Spleen (tissue), 11 donors: ENCODE data around the gene GRID2IP. TPM values are rescaled to one million over a fixed set of nuclear protein-coding genes. Genes with fewer than 3 reads are reported as not detected.

Experiments used
- DNase-seq: peaks from one replicate; pipeline ENCODE4 v3.0.0-alpha.2; 2020
- H3K27ac ChIP-seq, 8 donors: fragments of 200-600 bp; sonication (generic) in 7 of 8; 1 replicate in 4 of 8; 2 replicates in 4 of 8; pipeline versions ENCODE4 v1.5.0 to v1.8.0; 2016 to 2021; ENCODE audit warnings: inconsistent platforms in 4 of 8, mild to moderate bottlenecking in 4 of 8, moderate library complexity in 1 of 8
- H3K27me3 ChIP-seq, 7 donors: fragments of 200-600 bp; sonication (generic) in 6 of 7; replicated peaks in 1 of 7; 1 replicate in 4 of 7; 2 replicates in 3 of 7; pipeline versions ENCODE4 v1.5.0 to v1.8.0; 2016 to 2021; ENCODE audit warnings: inconsistent platforms in 3 of 7, mild to moderate bottlenecking in 1 of 7
- H3K36me3 ChIP-seq, 6 donors: fragments of 200-600 bp; sonication (generic) in 5 of 6; 1 replicate in 4 of 6; 2 replicates in 2 of 6; pipeline versions ENCODE4 v1.5.0 to v1.8.0; 2016 to 2021; ENCODE audit warnings: inconsistent platforms in 2 of 6
- H3K4me1 ChIP-seq, 6 donors: fragments of 200-600 bp; sonication (generic) in 5 of 6; 1 replicate in 3 of 6; 2 replicates in 3 of 6; pipeline versions ENCODE4 v1.5.0 to v1.8.0; 2016 to 2021; ENCODE audit warnings: inconsistent platforms in 3 of 6
- H3K4me3 ChIP-seq, 8 donors: fragments of 200-600 bp; sonication (generic) in 7 of 8; 1 replicate in 4 of 8; 2 replicates in 4 of 8; pipeline versions ENCODE4 v1.5.0 to v1.8.0; 2016 to 2021; ENCODE audit warnings: inconsistent platforms in 4 of 8, mild to moderate bottlenecking in 4 of 8, moderate library complexity in 2 of 8
- H3K9me3 ChIP-seq, 8 donors: fragments of 200-600 bp; sonication (generic) in 7 of 8; 1 replicate in 4 of 8; 2 replicates in 4 of 8; pipeline versions ENCODE4 v1.5.0 to v1.8.0; 2016 to 2021; ENCODE audit warnings: inconsistent platforms in 4 of 8
- POLR2A ChIP-seq, 3 donors: fragments of 450-650 bp; IDR thresholded peaks; one replicate each; pipeline ENCODE4 v1.5.1; 2017; ENCODE audit warnings: antibody characterized with exemption in 3 of 3, mild to moderate bottlenecking in 1 of 3
- POLR2AphosphoS5 ChIP-seq, 3 donors: sonication (generic); formaldehyde crosslinking; IDR thresholded peaks; one replicate each; pipeline ENCODE4 v1.5.1; 2017; ENCODE audit warnings: antibody characterized with exemption in 3 of 3
- WGBS, 5 donors: extraction: QIAGEN DNeasy Blood & Tissue Kit in 3 of 5; methylation state at CpG; one replicate each; pipeline versions ENCODE4 v1.1.5 to v1.1.7; 2013 to 2018; 5-methylcytosine and 5-hydroxymethylcytosine counted together
- intact Hi-C: fragments of 100-400 bp; cut with DNase I; formaldehyde crosslinking; loops from one replicate; pipeline ENCODE4 v1.15.0; 2023; ENCODE audit warnings: low total_unique reads
- polyA plus RNA-seq, 3 donors: library from polyadenylated mRNA; stranded (reverse); fragments of 200-250 nt; gene quantifications; one replicate each; pipeline ENCODE4 v1.2.1, GENCODE V29; 2013
- total RNA-seq, 7 donors: library from RNA; depleted of rRNA in 3 of 7; stranded (reverse); fragments of >200 nt in 3 of 7; fragmentation: NEBNext Ultra II Directional in 4 of 7; extraction: Animal tissue kit (Norgen Biotek cat#: 25700) in 4 of 7; gene quantifications; one replicate each; pipeline versions ENCODE4 v1.1.0 to v1.2.1, GENCODE V29; 2016 to 2021
- TF ChIP-seq, protein P1 (sequence below), 11 experiments: fragments of 200-600 bp in 7 of 11; fragments of 450-650 bp in 4 of 11; sonication (generic) in 4 of 11; IDR thresholded peaks in 8 of 11; conservative IDR thresholded peaks in 3 of 11; 1 replicate in 7 of 11; 2 replicates in 4 of 11; pipeline versions ENCODE4 v1.4.0 to v1.8.0; 2016 to 2021; ENCODE audit warnings: antibody characterized with exemption in 11 of 11, inconsistent platforms in 4 of 11, mild to moderate bottlenecking in 1 of 11
- donor health status: healthy with polysubstance abuse.
- donor health status: DM: no; HTN: no; CAD: no; lungs with moderate emphysema.
- donor health status: DM: no; HTN: no; CAD: no.
- donor health status: Bipolar disorder and iron deficiency.
- donor health status: healthy.
- donor health status: DM: no; HTN: no; CAD: no.
- donor health status: DM: yes; HTN: yes; CAD: no.

GRID2IP gene
- total and polyA plus RNA-seq, 10 donors, result 0.08 to 1.0 (median 0.31) TPM; not detected in 2

DNA sequence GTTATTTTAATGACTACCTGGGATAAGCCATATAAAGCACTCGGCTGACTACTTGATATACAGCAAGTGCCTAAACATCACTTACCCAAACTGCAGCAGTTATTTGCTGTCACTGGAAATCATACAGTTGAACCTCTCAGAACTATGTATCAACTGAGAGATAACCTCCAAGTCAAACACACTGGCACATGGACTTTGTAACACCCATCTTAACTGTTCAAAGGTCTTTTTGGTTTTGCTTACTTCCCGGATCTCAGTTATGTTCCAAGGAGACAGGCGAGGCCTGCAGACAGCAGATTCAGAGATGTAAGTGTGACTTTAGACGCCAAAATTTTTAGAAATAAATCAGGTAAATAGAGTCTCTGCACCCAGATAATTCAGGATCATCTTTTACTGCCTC is 69.0 kb downstream of the GRID2IP start:
- Histone ChIP-seq H3K27me3 (no peaks in the 10 kb centered on the region), H3K36me3 (peaks cover 0 to 26% (median 2%) of the 10 kb centered on the region in 6 donors), H3K9me3 (no peaks in the 10 kb centered on the region), H3K4me1 (peaks cover 26 to 71% (median 63%) of the 10 kb centered on the region in 6 donors), H3K27ac (peak overlapping the region in 1 of 8 donors; percentile 94), H3K4me3 (peak overlapping the region in 4 of 8 donors; percentile 96 to 99 (median 98))
- TF ChIP-seq POLR2A (IDR thresholded peaks at IDR 0.05) (no peak), POLR2AphosphoS5 (IDR thresholded peaks at IDR 0.05) (no peak)
- TF ChIP-seq, protein P1, sequence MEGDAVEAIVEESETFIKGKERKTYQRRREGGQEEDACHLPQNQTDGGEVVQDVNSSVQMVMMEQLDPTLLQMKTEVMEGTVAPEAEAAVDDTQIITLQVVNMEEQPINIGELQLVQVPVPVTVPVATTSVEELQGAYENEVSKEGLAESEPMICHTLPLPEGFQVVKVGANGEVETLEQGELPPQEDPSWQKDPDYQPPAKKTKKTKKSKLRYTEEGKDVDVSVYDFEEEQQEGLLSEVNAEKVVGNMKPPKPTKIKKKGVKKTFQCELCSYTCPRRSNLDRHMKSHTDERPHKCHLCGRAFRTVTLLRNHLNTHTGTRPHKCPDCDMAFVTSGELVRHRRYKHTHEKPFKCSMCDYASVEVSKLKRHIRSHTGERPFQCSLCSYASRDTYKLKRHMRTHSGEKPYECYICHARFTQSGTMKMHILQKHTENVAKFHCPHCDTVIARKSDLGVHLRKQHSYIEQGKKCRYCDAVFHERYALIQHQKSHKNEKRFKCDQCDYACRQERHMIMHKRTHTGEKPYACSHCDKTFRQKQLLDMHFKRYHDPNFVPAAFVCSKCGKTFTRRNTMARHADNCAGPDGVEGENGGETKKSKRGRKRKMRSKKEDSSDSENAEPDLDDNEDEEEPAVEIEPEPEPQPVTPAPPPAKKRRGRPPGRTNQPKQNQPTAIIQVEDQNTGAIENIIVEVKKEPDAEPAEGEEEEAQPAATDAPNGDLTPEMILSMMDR (IDR thresholded peaks at IDR 0.05 in 8 of 11, conservative IDR thresholded peaks at IDR 0.05 in 3 of 11), result no peak
- WGBS, 5 donors, result 74 to 88% (median 80%) methylated on average over 4 of the region's 4 CpGs
- no peak for DNase-seq
- intact Hi-C loops, result no loop called here

GRCh38 chr7:6481445-6481844 is 69.8 kb downstream of the GRID2IP start:
- intact Hi-C loops, result no loop called here
- no peak overlapping the region for H3K4me3 ChIP-seq

GRCh38 chr7:6480323-6480660 is 71.0 kb downstream of the GRID2IP start:
- H3K4me1 ChIP-seq, result peaks cover 29 to 91% (median 80%) of the 10 kb centered on the region in 6 donors
- TF ChIP-seq, protein P1 (IDR thresholded peaks at IDR 0.05 in 8 of 11, conservative IDR thresholded peaks at IDR 0.05 in 3 of 11), result no peak
- TF ChIP-seq POLR2AphosphoS5 (IDR thresholded peaks at IDR 0.05), result no peak
- TF ChIP-seq POLR2A (IDR thresholded peaks at IDR 0.05), result no peak
- WGBS, 5 donors, result 63 to 77% (median 71%) methylated on average over 5 of the region's 5 CpGs
- H3K36me3 ChIP-seq, result peaks cover 0 to 35% (median 2%) of the 10 kb centered on the region in 6 donors
- peak overlapping the region in 2 of 8 donors; percentile 21 to 30 for H3K27ac ChIP-seq
- no peak for DNase-seq
- intact Hi-C loops, result no loop called here
- peak overlapping the region in 1 of 8 donors; percentile 22 for H3K4me3 ChIP-seq
- H3K27me3 ChIP-seq, result no peaks in the 10 kb centered on the region
- no peaks in the 10 kb centered on the region for H3K9me3 ChIP-seq

More at GRCh38 chr7:6481445-6481844, 69.8 kb downstream of the GRID2IP start:
- Histone ChIP-seq H3K27me3 (no peaks in the 10 kb centered on the region), H3K36me3 (peaks cover 0 to 33% (median 2%) of the 10 kb centered on the region in 6 donors), H3K9me3 (no peaks in the 10 kb centered on the region), H3K27ac (no peak overlapping the region), H3K4me1 (peaks cover 26 to 79% (median 72%) of the 10 kb centered on the region in 6 donors)
- TF ChIP-seq POLR2AphosphoS5 (IDR thresholded peaks at IDR 0.05) (no peak), POLR2A (IDR thresholded peaks at IDR 0.05) (no peak)
- TF ChIP-seq, protein P1 (IDR thresholded peaks at IDR 0.05 in 8 of 11, conservative IDR thresholded peaks at IDR 0.05 in 3 of 11), result no peak
- no peak for DNase-seq
- WGBS, 5 donors, result 74 to 92% (median 78%) methylated on average over 6 of the region's 6 CpGs

DNA sequence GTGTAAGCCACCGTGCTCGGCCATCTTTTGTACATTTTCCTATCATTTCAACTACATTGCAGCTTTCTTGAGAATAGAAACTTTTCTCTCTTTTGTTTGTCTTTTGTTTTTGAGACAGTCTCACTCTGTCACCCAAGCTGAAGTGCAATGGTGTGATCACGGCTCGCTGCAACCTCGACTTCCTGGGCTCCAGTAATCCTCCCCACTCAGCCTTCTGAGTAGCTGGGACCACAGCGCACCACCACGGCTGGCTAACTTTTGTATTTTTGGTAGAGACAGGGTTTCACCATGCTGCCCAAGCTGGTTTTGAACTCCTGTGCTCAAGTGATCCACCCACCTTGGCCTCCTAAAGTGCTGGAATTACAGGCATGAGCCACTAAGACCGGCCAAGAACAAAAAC is 72.2 kb downstream of the GRID2IP start:
- H3K27ac ChIP-seq, result peak overlapping the region in 3 of 8 donors; percentile 11 to 12 (median 11)
- no peaks in the 10 kb centered on the region for H3K9me3 ChIP-seq
- no peak overlapping the region for H3K4me3 ChIP-seq
- H3K36me3 ChIP-seq, result peaks cover 0 to 47% (median 2%) of the 10 kb centered on the region in 6 donors
- TF ChIP-seq, protein P1 (IDR thresholded peaks at IDR 0.05 in 8 of 11, conservative IDR thresholded peaks at IDR 0.05 in 3 of 11), result no peak
- TF ChIP-seq POLR2A (IDR thresholded peaks at IDR 0.05), result no peak
- TF ChIP-seq POLR2AphosphoS5 (IDR thresholded peaks at IDR 0.05), result no peak
- no peak for DNase-seq
- intact Hi-C loops, result no loop called here
- no peaks in the 10 kb centered on the region for H3K27me3 ChIP-seq
- peaks cover 24 to 94% (median 76%) of the 10 kb centered on the region in 6 donors for H3K4me1 ChIP-seq
- 60 to 75% (median 70%) methylated on average over 8 of the region's 8 CpGs for WGBS, 5 donors
